22Rv1 (cell line): ENCODE results near the gene PLCXD3.

Experiments
- CTCF ChIP-seq: fragments of 450-650 bp; IDR thresholded peaks from 2 replicates; pipeline ENCODE4 v1.5.1; 2017; ENCODE audit warnings: mild to moderate bottlenecking
- ZFX ChIP-seq: fragments of 450-650 bp; IDR thresholded peaks from 2 replicates; pipeline ENCODE4 v1.6.1; 2017; ENCODE audit warnings: antibody characterized with exemption, borderline replicate concordance

- TF ChIP-seq CTCF (no peak), ZFX (no peak)
These were observed 24.9 kb downstream of the PLCXD3 start for GRCh38 chr5:41485533-41485932.
